ENCODE data around the gene CA9. TPM values are rescaled to one million over a fixed set of nuclear protein-coding genes. Genes with fewer than 3 reads are reported as not detected.

The CA9 gene
- total RNA-seq, 1 donor from 2014 or later: 2.9 TPM

GRCh38 chr9:35666045-35666444 is 7.7 kb upstream of the CA9 start:
- H3K4me1 Mint-ChIP-seq (ENCODE audit: low read depth): peaks cover 64% of the 10 kb centered on the region
- H3K9me3 Mint-ChIP-seq (ENCODE audit: low read depth): no peaks in the 10 kb centered on the region
- H3K27me3 Mint-ChIP-seq (ENCODE audit: low read depth): no peaks in the 10 kb centered on the region
- no peak for TF ChIP-seq CTCF (IDR thresholded peaks at IDR 0.05)
- H3K27ac Mint-ChIP-seq (ENCODE audit: unreplicated experiment): peak overlapping the region; percentile 67
- DNase-seq (ENCODE audit: low spot score): no peak
- peaks cover 4% of the 10 kb centered on the region for H3K36me3 Mint-ChIP-seq (ENCODE audit: low read depth)
- H3K4me3 Mint-ChIP-seq (ENCODE audit: unreplicated experiment): peak overlapping the region; percentile 6

GRCh38 chr9:35666549-35666948 is 7.2 kb upstream of the CA9 start:
- H3K27ac Mint-ChIP-seq (ENCODE audit: unreplicated experiment): no peak overlapping the region
- H3K4me1 Mint-ChIP-seq (ENCODE audit: low read depth): peaks cover 60% of the 10 kb centered on the region

GRCh38 chr9:35667939-35668338 is 5.8 kb upstream of the CA9 start:
- H3K4me3 Mint-ChIP-seq (ENCODE audit: unreplicated experiment): no peak overlapping the region
- H3K27ac Mint-ChIP-seq (ENCODE audit: unreplicated experiment): no peak overlapping the region
- no peaks in the 10 kb centered on the region for H3K9me3 Mint-ChIP-seq (ENCODE audit: low read depth)
- DNase-seq (ENCODE audit: low spot score): no peak
- peaks cover 50% of the 10 kb centered on the region for H3K4me1 Mint-ChIP-seq (ENCODE audit: low read depth)
- TF ChIP-seq CTCF (IDR thresholded peaks at IDR 0.05): no peak
- no peaks in the 10 kb centered on the region for H3K27me3 Mint-ChIP-seq (ENCODE audit: low read depth)
- no peaks in the 10 kb centered on the region for H3K36me3 Mint-ChIP-seq (ENCODE audit: low read depth)

More at GRCh38 chr9:35666549-35666948, 7.2 kb upstream of the CA9 start:
- Mint-ChIP-seq H3K36me3 (ENCODE audit: low read depth) (peaks cover 3% of the 10 kb centered on the region), H3K4me3 (ENCODE audit: unreplicated experiment) (no peak overlapping the region), H3K9me3 (ENCODE audit: low read depth) (no peaks in the 10 kb centered on the region), H3K27me3 (ENCODE audit: low read depth) (no peaks in the 10 kb centered on the region)
- no peak for DNase-seq (ENCODE audit: low spot score)
- no peak for TF ChIP-seq CTCF (IDR thresholded peaks at IDR 0.05)

- peaks cover 48% of the 10 kb centered on the region for H3K4me1 Mint-ChIP-seq (ENCODE audit: low read depth)
- H3K4me3 Mint-ChIP-seq (ENCODE audit: unreplicated experiment): no peak overlapping the region
- H3K36me3 Mint-ChIP-seq (ENCODE audit: low read depth): no peaks in the 10 kb centered on the region
- peak overlapping the region; percentile 4 for H3K27ac Mint-ChIP-seq (ENCODE audit: unreplicated experiment)
- no peak for DNase-seq (ENCODE audit: low spot score)
- H3K27me3 Mint-ChIP-seq (ENCODE audit: low read depth): no peaks in the 10 kb centered on the region
- H3K9me3 Mint-ChIP-seq (ENCODE audit: low read depth): no peaks in the 10 kb centered on the region
- TF ChIP-seq CTCF (IDR thresholded peaks at IDR 0.05): no peak
Measured at GRCh38 chr9:35669331-35670145, 4.2 kb upstream of the CA9 start.

GRCh38 chr9:35674025-35674361 is 265 bp downstream of the CA9 start:
- no peak for TF ChIP-seq CTCF (IDR thresholded peaks at IDR 0.05)
- no peak for DNase-seq (ENCODE audit: low spot score)
- Mint-ChIP-seq H3K27ac (ENCODE audit: unreplicated experiment) (no peak overlapping the region), H3K4me1 (ENCODE audit: low read depth) (peaks cover 35% of the 10 kb centered on the region), H3K9me3 (ENCODE audit: low read depth) (no peaks in the 10 kb centered on the region), H3K4me3 (ENCODE audit: unreplicated experiment) (no peak overlapping the region), H3K36me3 (ENCODE audit: low read depth) (no peaks in the 10 kb centered on the region), H3K27me3 (ENCODE audit: low read depth) (no peaks in the 10 kb centered on the region)
